ENCODE results near the gene ATP1B2.
"Not testable (repeated sequence)": the region's sequence is repeated elsewhere in the genome, so short reads cannot be mapped to it uniquely, and the experiment has no call there.

ATP1B2 gene, protein sequence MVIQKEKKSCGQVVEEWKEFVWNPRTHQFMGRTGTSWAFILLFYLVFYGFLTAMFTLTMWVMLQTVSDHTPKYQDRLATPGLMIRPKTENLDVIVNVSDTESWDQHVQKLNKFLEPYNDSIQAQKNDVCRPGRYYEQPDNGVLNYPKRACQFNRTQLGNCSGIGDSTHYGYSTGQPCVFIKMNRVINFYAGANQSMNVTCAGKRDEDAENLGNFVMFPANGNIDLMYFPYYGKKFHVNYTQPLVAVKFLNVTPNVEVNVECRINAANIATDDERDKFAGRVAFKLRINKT

GRCh38 chr17:7650509-7651096 lies at the start of gene ATP1B2:
Gene ATP1B2, plus strand, starts transcription at chr17:7650926. Its CDS starts 593 bp downstream, at chr17:7651519.
- peak; percentile 73 to 75 for DNase-seq

- DNase-seq, result no peak
These were observed 44.4 kb upstream of the ATP1B2 start for GRCh38 chr17:7606280-7606679.

GRCh38 chr17:7610641-7611040 lies 40.1 kb upstream of the ATP1B2 start:
- DNase-seq, result no peak

GRCh38 chr17:7611635-7612293 lies 39.0 kb upstream of the ATP1B2 start:
- no peak for DNase-seq

DNA sequence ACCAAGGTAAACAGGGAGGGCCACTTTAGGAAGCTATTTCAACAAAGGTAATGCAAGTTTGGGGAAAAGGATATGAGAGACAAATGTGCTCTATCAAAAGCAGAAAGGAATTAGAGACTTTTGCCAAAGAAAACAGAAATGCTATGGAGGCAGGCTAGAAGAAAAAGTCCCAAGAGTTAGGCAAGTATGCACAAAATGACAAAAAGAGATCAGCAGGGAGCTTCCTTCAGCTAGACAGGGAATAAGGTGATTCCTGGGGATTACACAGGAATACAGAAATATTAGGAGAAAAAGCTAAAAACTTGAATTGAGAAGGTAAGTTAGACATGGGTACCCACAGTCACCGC lies 38.5 kb upstream of the ATP1B2 start:
- no peak for DNase-seq

- no peak for DNase-seq
These were observed 36.8 kb upstream of the ATP1B2 start for GRCh38 chr17:7613769-7614424.

GRCh38 chr17:7614425-7615264 lies 36.1 kb upstream of the ATP1B2 start, which contains the start of gene FXR2:
Gene FXR2, minus strand, starts transcription at chr17:7614897. Its CDS starts 365 bp downstream, at chr17:7614532.
- DNase-seq, result peak; percentile 99 to 100

DNA sequence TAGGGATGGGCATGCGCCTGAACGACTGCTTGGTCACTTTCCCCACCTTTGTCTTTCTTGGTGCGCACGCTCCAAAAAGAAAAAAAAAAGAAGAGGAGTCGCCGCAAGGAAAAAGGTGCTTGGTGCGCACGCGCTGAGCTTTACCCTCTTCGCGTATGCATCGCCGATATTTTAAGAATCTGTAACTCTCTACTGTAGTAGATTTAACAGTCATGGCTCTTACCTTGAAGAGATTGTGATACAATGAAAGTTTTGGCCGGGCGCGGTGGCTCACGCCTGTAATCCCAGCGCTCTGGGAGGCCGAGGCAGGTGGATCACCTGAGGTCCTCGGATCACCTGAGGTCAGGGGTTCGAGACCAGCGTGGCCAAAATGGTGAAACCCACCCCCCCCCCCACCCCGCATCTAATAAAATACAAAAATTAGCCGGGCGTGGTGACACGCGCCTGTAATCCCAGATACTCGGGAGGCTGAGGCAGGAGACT lies 35.4 kb upstream of the ATP1B2 start:
- DNase-seq, result no peak

DNA sequence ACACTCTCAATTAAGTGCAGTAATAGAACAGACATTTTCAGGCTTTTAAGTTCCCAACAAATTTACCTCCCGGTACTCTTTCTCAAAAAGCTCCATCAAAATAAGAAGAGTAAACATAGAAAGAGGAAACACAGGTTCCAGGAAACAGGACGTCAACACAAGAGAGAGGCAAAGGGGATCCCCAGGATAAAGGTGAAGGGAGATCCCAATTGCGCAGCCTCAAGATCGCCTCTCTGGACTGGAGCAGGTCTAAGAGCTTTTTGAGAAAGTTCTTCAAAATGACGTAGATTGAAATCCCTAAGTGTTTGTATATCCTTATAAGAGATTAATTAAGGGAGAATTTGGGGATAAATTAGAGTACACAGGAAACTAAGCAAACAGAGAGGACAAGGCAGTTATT lies 32.1 kb upstream of the ATP1B2 start:
- no peak for DNase-seq

DNA sequence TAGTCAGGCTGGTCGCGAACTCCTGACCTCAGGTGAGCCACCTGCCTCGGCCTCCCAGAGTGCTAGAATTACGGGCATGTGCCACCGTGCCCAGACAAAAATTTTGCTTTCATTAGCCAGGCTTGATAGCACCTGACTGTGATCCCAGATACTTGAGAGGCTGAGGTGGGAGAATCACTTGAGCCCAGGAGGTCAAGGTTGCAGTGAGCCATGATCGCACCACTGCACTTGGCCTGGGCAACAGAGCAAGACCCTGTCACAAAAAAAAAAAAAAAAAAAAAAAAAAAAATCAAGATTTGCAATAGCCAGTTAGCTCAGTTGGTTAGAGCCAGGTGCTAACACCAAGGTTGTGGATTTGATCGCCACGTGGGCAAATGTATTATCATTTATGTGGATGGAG lies 29.9 kb upstream of the ATP1B2 start:
- DNase-seq, result no peak

DNA sequence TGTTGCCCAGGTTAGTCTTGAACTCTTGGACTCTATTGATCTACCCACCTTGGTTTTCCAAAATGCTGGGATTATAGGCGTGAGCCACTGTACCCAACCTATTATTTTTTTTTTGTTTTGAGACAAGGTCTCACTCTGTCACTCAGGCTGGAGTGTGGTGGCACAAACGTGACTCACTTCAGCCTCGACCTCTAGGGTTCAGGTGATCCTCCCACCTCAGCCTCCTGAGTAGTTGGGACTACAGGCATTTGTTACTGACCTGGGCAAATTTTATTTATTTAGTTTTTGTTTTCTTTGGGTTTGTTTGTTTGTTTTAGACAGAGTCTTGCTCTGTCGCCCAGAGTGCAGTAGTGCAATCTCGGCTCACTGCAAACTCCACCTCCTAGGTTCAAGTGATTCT lies 27.1 kb upstream of the ATP1B2 start:
- no peak for DNase-seq

- DNase-seq, result not testable (repeated sequence)
These were observed 25.0 kb upstream of the ATP1B2 start for GRCh38 chr17:7625749-7626148.

DNA sequence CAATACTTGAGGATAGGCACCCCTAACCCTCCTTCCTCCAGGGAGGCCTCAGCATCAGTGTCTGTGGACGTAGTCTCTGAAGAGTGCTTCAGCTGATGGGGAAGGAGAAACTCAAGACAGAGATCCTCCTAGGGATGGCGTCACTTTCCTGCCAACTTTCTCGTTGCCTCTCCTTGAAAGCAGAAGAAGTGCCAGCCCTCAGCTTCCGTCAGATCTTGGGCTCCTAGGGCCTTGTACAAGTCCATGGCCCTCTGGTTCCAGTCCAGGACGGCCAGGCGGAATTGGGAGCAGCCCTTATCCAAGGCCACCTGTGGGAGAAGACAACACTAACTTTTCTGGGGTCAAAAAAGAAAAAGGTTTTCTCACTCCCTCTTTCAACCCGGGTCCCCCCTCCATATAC lies 24.4 kb upstream of the ATP1B2 start:
- no peak for DNase-seq

- no peak for DNase-seq
These were observed 23.8 kb upstream of the ATP1B2 start for GRCh38 chr17:7626956-7627249.

DNA sequence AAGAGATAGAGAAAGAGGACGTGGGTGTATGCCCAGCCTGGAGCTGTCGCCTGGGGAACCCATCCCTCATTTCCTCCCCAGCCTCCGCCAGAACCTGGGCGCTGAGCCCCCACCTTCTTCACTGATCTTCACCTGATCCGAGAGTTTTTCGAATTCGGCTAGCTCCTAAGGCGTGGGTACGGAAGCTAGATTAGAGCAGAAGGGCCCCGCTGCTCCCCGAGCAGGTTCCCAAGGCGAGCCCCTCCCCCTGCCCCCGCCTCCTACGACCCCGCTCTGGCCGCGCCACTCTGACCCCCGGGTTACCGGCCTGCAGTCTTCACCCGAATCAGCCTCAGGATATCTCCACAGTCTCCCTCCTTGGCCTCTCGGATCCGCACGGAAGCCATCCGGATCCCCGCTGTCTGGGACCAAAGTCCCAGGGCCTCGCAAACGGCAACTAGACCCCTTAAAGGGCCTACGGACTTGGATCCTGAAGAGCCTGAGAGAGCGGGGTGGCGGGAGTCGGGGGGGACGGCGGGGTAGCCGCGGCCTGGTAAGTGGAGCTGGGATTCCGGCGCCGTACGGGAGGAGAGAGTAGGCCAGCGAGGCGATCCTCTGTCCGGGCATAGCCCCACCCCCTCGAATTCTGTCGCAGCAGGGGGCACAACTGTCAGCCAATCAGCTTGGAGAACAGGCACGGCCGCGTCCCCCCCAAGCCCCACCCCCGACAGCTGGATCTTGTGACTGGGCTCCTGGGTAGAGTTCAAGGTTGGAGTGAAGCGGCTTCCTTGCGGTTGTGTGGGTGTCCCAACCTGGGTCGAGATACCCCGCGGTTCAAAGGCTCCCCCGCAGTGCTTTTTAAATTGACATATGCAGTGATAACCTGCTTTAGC lies 23.2 kb upstream of the ATP1B2 start, which contains the start of gene SAT2:
Gene SAT2, minus strand, starts transcription at position 572 of the 872 bp plus-strand sequence. Its CDS starts 186 bp downstream, at position 386.
- DNase-seq, result peak; percentile 85 to 86

DNA sequence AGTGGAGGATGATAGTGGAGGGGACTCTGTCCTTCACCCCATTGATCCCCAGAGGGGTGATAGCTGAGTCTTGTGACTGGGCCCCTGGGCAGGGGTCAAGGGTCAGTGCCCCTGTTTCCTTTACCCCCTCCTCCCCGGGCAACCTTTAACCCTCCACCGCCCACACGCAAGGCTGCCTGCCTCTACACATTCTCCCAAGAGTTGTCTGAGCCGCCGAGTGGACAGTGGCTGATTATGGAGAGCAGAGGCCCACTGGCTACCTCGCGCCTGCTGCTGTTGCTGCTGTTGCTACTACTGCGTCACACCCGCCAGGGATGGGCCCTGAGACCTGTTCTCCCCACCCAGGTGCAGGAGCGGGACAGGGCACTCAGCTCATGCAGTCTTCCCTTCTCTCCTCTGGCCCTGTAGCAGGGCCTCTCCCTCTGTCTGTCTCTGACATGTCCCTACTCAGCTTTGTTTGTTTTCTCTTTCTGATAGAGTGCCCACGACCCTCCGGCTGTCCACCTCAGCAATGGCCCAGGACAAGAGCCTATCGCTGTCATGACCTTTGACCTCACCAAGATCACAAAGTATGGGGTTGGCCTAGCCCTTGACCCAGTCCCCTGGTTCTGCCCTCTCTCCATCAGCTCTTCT lies 20.7 kb upstream of the ATP1B2 start, which contains the start of gene SHBG:
Gene SHBG, plus strand, starts transcription at position 197 of the 633 bp plus-strand sequence. Its CDS starts 38 bp downstream, at position 235.
- no peak for DNase-seq

GRCh38 chr17:7631398-7632380 lies 19.0 kb upstream of the ATP1B2 start:
- no peak for DNase-seq

DNA sequence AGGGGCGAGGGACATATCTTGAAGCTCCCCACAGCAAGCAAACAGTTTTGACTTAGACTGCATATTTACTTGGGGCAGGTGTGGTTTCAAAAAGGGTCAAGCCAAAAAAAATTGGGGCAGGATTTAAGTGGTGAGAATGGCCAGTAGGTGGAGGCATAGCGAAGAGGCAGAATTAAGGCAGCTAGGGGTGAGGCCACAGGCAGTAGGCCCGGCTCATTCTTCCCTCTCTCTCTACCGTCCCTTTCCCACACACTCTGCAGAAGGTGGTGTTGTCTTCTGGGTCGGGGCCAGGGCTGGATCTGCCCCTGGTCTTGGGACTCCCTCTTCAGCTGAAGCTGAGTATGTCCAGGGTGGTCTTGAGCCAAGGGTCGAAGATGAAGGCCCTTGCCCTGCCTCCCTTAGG lies 18.2 kb upstream of the ATP1B2 start:
- no peak for DNase-seq

DNA sequence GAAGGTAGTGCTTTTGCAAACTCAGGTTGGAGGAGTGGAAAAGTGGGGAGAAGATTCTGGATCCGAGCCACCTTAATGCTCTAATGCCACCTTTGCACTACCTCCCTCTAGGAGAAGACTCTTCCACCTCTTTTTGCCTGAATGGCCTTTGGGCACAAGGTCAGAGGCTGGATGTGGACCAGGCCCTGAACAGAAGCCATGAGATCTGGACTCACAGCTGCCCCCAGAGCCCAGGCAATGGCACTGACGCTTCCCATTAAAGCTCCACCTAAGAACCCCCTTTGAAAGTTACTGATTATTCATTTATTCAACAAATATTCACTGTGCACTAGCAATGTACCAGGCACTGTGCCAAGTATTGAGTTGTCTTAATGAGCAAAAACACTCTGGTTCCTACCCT lies 17.6 kb upstream of the ATP1B2 start:
- no peak for DNase-seq

DNA sequence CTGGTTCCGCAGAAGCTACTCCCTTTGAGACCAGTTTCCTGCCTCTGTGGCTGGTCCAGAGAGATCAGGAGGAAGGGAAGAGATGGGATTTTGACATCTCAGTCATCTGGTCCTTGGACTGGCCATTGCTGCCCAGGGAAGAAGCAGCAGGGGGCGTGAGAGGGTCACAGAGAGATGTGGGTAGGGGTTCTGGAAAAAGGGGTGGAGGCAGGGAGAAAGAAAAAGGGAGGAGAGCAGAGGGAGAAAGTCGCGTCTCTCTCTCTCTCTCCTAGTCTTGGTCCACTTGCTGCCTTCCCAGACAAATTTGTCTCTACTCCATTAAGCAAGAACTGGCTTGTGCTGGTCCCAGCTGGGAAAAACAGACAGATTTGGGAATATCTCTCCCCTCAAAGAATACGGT lies 16.3 kb upstream of the ATP1B2 start:
- peak in 1 of 2 donors; percentile 34 for DNase-seq

All from stimulated activated CD4-positive, alpha-beta T cell treated with anti-CD3 and anti-CD28 coated beads, Interleukin-2, amount 100 ng/mL, for 24 hours (primary cell).